Measurements from ENCODE around the gene CYP4V2. TPM values are rescaled to one million over a fixed set of nuclear protein-coding genes. Genes with fewer than 3 reads are reported as not detected.

The CYP4V2 gene
- total RNA-seq, 3 donors from 2014 or later: 28.2 to 40.8 (median 36.6) TPM

DNA sequence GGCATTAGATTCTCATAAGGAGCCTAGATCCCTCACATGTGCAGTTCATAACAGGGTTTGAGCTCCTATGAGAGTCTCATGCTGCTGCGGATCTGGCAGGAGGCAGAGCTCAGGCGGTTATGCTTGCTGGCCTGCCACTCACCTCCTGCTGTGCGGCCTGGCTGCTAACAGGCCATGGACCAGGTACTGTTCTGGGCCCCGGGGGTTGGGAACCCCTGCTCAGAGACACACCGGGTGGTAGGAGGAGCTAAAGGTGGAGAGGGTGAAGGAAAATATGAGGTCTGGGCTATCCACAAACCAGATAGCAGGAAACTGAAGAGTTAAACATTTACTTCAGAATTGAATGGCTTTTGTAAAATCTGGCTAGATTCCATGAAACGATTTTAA, 68.7 kb downstream of the CYP4V2 start:
- Histone ChIP-seq H3K27ac (no peak overlapping the region), H3K9me3 (no peaks in the 10 kb centered on the region), H3K36me3 (no peaks in the 10 kb centered on the region), H3K27me3 (no peaks in the 10 kb centered on the region), H3K4me3 (no peak overlapping the region), H3K4me1 (no peaks in the 10 kb centered on the region)
- intact Hi-C loops (cut with DNase I; ENCODE audit: low total_unique reads): loop anchor here (5.0 kb wide), 1 partner anchor 1677 kb away; no protein-coding TSS in a partner anchor
- DNase-seq (ENCODE audit: low spot score in 2 of 2): no peak
- no peak for TF ChIP-seq POLR2A (IDR thresholded peaks at IDR 0.05)
- TF ChIP-seq POLR2AphosphoS5 (IDR thresholded peaks at IDR 0.05): no peak
- TF ChIP-seq CTCF (IDR thresholded peaks at IDR 0.05): no peak

Other genes starting within 250 kb of the CYP4V2 start
- 10 to 100 TPM in 1 of 3 donors, 1 to 10 TPM in 2; 4.3 to 13.9 (median 7.4) TPM for gene TLR3, start 122.4 kb upstream of the CYP4V2 start, total RNA-seq
- 10 to 100 TPM in 1 of 3 donors, 1 to 10 TPM in 2; 7.9 to 22.9 (median 8.0) TPM for gene FAM149A, start 86.9 kb upstream of the CYP4V2 start, total RNA-seq
- 1 to 10 TPM in 1 of 3 donors, under 1 TPM in 2; 0.33 to 1.2 (median 0.96) TPM for gene KLKB1, start 35.9 kb downstream of the CYP4V2 start, total RNA-seq
- not detected for gene F11, start 74.6 kb downstream of the CYP4V2 start, total RNA-seq